Measurements from ENCODE around the gene SPATA20.

The SPATA20 gene

GRCh38 chr17:50596191-50597037 lies 49.4 kb downstream of the SPATA20 start:
- no peak for DNase-seq
- Histone ChIP-seq H3K9me3 (ENCODE audit: control insufficient read depth, low read length) (no peaks in the 10 kb centered on the region), H3K36me3 (ENCODE audit: control insufficient read depth, insufficient read depth, low read length) (no peaks in the 10 kb centered on the region), H3K27ac (ENCODE audit: insufficient read depth, low read length, poor library complexity, severe bottlenecking) (no peak overlapping the region), H3K4me1 (ENCODE audit: control insufficient read depth, insufficient read depth, low read length, poor library complexity, severe bottlenecking) (no peaks in the 10 kb centered on the region), H3K4me3 (ENCODE audit: insufficient read depth, low read depth, low read length, poor library complexity, severe bottlenecking) (no peak overlapping the region), H3K27me3 (replicated peaks; ENCODE audit: control insufficient read depth, insufficient read depth, low read length, poor library complexity, severe bottlenecking) (no peaks in the 10 kb centered on the region)

GRCh38 chr17:50598487-50598886 lies 51.5 kb downstream of the SPATA20 start:
- Histone ChIP-seq H3K36me3 (ENCODE audit: control insufficient read depth, insufficient read depth, low read length) (no peaks in the 10 kb centered on the region), H3K27ac (ENCODE audit: insufficient read depth, low read length, poor library complexity, severe bottlenecking) (no peak overlapping the region), H3K4me1 (ENCODE audit: control insufficient read depth, insufficient read depth, low read length, poor library complexity, severe bottlenecking) (no peaks in the 10 kb centered on the region), H3K9me3 (ENCODE audit: control insufficient read depth, low read length) (no peaks in the 10 kb centered on the region), H3K27me3 (replicated peaks; ENCODE audit: control insufficient read depth, insufficient read depth, low read length, poor library complexity, severe bottlenecking) (no peaks in the 10 kb centered on the region), H3K4me3 (ENCODE audit: insufficient read depth, low read depth, low read length, poor library complexity, severe bottlenecking) (no peak overlapping the region)
- no peak for DNase-seq

- Histone ChIP-seq H3K27me3 (replicated peaks; ENCODE audit: control insufficient read depth, insufficient read depth, low read length, poor library complexity, severe bottlenecking) (no peaks in the 10 kb centered on the region), H3K9me3 (ENCODE audit: control insufficient read depth, low read length) (no peaks in the 10 kb centered on the region)
- no peak for DNase-seq
These were observed 52.6 kb downstream of the SPATA20 start for GRCh38 chr17:50599606-50600005.

DNA sequence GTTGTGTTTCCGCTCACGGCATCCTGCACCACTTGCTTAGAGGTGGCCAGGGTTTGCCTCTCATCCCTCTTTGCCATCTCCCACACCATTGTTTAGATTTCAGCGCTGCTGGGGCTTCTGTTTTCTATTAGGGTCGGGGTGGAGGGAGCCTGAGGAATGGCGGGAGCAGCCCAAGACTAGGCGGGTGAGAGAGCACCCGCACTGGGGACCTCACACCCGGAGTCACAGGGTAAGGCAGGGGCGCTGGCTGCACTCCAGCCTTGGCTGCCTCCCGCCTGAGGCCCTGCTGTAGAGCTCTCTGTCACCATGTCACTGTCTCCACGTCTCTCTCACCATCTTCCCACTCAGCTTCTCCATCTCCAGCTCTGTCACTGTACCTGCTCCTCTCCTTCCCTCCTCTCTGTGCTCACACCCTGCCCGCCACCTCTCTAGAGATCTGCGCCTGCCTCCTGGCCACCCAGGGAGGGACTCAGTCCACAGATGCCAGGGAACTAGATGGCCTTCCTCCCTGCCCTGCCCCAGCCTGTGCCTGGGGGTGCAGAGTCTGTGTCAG lies 54.9 kb downstream of the SPATA20 start:
- Histone ChIP-seq H3K27ac (ENCODE audit: insufficient read depth, low read length, poor library complexity, severe bottlenecking) (no peak overlapping the region), H3K9me3 (ENCODE audit: control insufficient read depth, low read length) (no peaks in the 10 kb centered on the region), H3K4me1 (ENCODE audit: control insufficient read depth, insufficient read depth, low read length, poor library complexity, severe bottlenecking) (no peaks in the 10 kb centered on the region), H3K27me3 (replicated peaks; ENCODE audit: control insufficient read depth, insufficient read depth, low read length, poor library complexity, severe bottlenecking) (no peaks in the 10 kb centered on the region), H3K36me3 (ENCODE audit: control insufficient read depth, insufficient read depth, low read length) (no peaks in the 10 kb centered on the region), H3K4me3 (ENCODE audit: insufficient read depth, low read depth, low read length, poor library complexity, severe bottlenecking) (no peak overlapping the region)
- no peak for DNase-seq

More at GRCh38 chr17:50599606-50600005, 52.6 kb downstream of the SPATA20 start:
- no peak overlapping the region for H3K4me3 ChIP-seq (ENCODE audit: insufficient read depth, low read depth, low read length, poor library complexity, severe bottlenecking)
- H3K36me3 ChIP-seq (ENCODE audit: control insufficient read depth, insufficient read depth, low read length): no peaks in the 10 kb centered on the region
- H3K4me1 ChIP-seq (ENCODE audit: control insufficient read depth, insufficient read depth, low read length, poor library complexity, severe bottlenecking): no peaks in the 10 kb centered on the region
- H3K27ac ChIP-seq (ENCODE audit: insufficient read depth, low read length, poor library complexity, severe bottlenecking): no peak overlapping the region

DNA sequence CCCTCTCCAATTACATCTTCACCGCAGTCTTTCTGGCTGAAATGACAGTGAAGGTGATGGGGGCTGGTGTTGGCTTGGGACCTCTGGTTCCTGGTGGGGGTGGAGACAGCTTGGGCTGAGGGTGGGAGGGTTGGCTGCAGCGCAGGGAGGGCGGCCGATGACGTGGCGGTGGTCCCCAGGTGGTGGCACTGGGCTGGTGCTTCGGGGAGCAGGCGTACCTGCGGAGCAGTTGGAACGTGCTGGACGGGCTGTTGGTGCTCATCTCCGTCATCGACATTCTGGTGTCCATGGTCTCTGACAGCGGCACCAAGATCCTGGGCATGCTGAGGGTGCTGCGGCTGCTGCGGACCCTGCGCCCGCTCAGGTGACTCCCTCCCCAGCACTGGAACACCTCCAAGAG lies 55.9 kb downstream of the SPATA20 start:
- DNase-seq: no peak
- Histone ChIP-seq H3K9me3 (ENCODE audit: control insufficient read depth, low read length) (no peaks in the 10 kb centered on the region), H3K4me3 (ENCODE audit: insufficient read depth, low read depth, low read length, poor library complexity, severe bottlenecking) (no peak overlapping the region), H3K27me3 (replicated peaks; ENCODE audit: control insufficient read depth, insufficient read depth, low read length, poor library complexity, severe bottlenecking) (no peaks in the 10 kb centered on the region), H3K4me1 (ENCODE audit: control insufficient read depth, insufficient read depth, low read length, poor library complexity, severe bottlenecking) (no peaks in the 10 kb centered on the region), H3K27ac (ENCODE audit: insufficient read depth, low read length, poor library complexity, severe bottlenecking) (no peak overlapping the region), H3K36me3 (ENCODE audit: control insufficient read depth, insufficient read depth, low read length) (no peaks in the 10 kb centered on the region)

DNA sequence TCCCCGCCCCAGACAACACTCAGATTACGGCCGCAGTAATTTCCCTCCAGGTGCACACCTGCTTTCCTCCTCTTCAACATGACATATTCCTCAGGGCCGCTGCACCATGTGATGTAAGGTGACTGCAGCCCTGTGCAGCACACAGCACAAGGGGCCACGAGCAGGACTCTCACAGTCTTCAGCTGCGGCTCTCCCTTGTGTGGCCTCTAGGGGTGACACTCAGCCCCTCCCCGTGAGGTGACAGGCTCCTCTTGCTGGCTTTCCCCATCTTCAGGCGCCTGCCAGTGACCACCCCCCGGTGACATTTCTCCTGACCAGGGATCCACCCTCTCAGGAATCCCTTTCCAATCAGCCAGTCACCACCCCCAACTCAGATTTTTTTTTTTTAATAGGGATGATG lies 56.4 kb downstream of the SPATA20 start:
- Histone ChIP-seq H3K27ac (ENCODE audit: insufficient read depth, low read length, poor library complexity, severe bottlenecking) (no peak overlapping the region), H3K9me3 (ENCODE audit: control insufficient read depth, low read length) (no peaks in the 10 kb centered on the region), H3K36me3 (ENCODE audit: control insufficient read depth, insufficient read depth, low read length) (no peaks in the 10 kb centered on the region), H3K27me3 (replicated peaks; ENCODE audit: control insufficient read depth, insufficient read depth, low read length, poor library complexity, severe bottlenecking) (no peaks in the 10 kb centered on the region), H3K4me3 (ENCODE audit: insufficient read depth, low read depth, low read length, poor library complexity, severe bottlenecking) (no peak overlapping the region), H3K4me1 (ENCODE audit: control insufficient read depth, insufficient read depth, low read length, poor library complexity, severe bottlenecking) (no peaks in the 10 kb centered on the region)
- no peak for DNase-seq

- Histone ChIP-seq H3K36me3 (ENCODE audit: control insufficient read depth, insufficient read depth, low read length) (no peaks in the 10 kb centered on the region), H3K4me3 (ENCODE audit: insufficient read depth, low read depth, low read length, poor library complexity, severe bottlenecking) (no peak overlapping the region), H3K27ac (ENCODE audit: insufficient read depth, low read length, poor library complexity, severe bottlenecking) (no peak overlapping the region), H3K9me3 (ENCODE audit: control insufficient read depth, low read length) (no peaks in the 10 kb centered on the region), H3K4me1 (ENCODE audit: control insufficient read depth, insufficient read depth, low read length, poor library complexity, severe bottlenecking) (no peaks in the 10 kb centered on the region), H3K27me3 (replicated peaks; ENCODE audit: control insufficient read depth, insufficient read depth, low read length, poor library complexity, severe bottlenecking) (no peaks in the 10 kb centered on the region)
- DNase-seq: no peak
These were observed 57.5 kb downstream of the SPATA20 start for GRCh38 chr17:50604513-50604912.

- no peaks in the 10 kb centered on the region for H3K4me1 ChIP-seq (ENCODE audit: control insufficient read depth, insufficient read depth, low read length, poor library complexity, severe bottlenecking)
- no peaks in the 10 kb centered on the region for H3K9me3 ChIP-seq (ENCODE audit: control insufficient read depth, low read length)
- no peak overlapping the region for H3K4me3 ChIP-seq (ENCODE audit: insufficient read depth, low read depth, low read length, poor library complexity, severe bottlenecking)
- H3K27me3 ChIP-seq (replicated peaks; ENCODE audit: control insufficient read depth, insufficient read depth, low read length, poor library complexity, severe bottlenecking): no peaks in the 10 kb centered on the region
- no peak for DNase-seq
- no peak overlapping the region for H3K27ac ChIP-seq (ENCODE audit: insufficient read depth, low read length, poor library complexity, severe bottlenecking)
- no peaks in the 10 kb centered on the region for H3K36me3 ChIP-seq (ENCODE audit: control insufficient read depth, insufficient read depth, low read length)
These were observed 58.5 kb downstream of the SPATA20 start for GRCh38 chr17:50605429-50605828.
